D341Med (cell line): ENCODE measurements around the gene BTNL3.
"Not testable (repeated sequence)": the region's sequence is repeated elsewhere in the genome, so short reads cannot be mapped to it uniquely, and the experiment has no call there.

Experiments
- DNase-seq: peaks from one replicate; pipeline ENCODE4 v3.0.0; 2012; ENCODE audit warnings: low spot score

The BTNL3 gene, protein sequence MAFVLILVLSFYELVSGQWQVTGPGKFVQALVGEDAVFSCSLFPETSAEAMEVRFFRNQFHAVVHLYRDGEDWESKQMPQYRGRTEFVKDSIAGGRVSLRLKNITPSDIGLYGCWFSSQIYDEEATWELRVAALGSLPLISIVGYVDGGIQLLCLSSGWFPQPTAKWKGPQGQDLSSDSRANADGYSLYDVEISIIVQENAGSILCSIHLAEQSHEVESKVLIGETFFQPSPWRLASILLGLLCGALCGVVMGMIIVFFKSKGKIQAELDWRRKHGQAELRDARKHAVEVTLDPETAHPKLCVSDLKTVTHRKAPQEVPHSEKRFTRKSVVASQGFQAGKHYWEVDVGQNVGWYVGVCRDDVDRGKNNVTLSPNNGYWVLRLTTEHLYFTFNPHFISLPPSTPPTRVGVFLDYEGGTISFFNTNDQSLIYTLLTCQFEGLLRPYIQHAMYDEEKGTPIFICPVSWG

DNA sequence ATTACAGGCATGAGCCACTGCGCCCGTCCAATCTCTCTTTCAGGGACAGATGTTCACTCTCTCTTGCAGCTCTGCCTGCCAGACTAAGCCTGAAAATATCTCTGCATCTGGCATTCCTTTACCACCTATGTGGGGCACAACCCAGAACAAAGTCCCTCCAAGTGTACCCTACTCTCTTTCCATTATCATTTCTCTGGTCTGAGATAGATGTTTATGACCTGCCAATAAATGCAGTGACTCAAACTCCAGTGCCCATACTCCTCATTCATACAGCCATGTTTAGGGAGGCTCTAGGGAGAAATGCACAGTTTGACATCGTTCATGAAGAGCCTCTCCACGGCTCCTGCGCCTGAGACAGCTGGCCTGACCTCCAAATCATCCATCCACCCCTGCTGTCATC is at the start of gene BTNL3:
BTNL3 (plus strand) TSS at position 255 of the 400 bp plus-strand sequence. CDS start 183 bp downstream, outside the sequence.
- no peak for DNase-seq

DNA sequence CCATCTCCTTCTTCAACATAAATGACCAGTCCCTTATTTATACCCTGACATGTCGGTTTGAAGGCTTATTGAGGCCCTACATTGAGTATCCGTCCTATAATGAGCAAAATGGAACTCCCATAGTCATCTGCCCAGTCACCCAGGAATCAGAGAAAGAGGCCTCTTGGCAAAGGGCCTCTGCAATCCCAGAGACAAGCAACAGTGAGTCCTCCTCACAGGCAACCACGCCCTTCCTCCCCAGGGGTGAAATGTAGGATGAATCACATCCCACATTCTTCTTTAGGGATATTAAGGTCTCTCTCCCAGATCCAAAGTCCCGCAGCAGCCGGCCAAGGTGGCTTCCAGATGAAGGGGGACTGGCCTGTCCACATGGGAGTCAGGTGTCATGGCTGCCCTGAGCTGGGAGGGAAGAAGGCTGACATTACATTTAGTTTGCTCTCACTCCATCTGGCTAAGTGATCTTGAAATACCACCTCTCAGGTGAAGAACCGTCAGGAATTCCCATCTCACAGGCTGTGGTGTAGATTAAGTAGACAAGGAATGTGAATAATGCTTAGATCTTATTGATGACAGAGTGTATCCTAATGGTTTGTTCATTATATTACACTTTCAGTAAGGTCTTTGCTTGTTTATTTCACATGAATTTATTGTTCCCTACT is 38.2 kb upstream of the BTNL3 start:
- DNase-seq, result no peak

DNA sequence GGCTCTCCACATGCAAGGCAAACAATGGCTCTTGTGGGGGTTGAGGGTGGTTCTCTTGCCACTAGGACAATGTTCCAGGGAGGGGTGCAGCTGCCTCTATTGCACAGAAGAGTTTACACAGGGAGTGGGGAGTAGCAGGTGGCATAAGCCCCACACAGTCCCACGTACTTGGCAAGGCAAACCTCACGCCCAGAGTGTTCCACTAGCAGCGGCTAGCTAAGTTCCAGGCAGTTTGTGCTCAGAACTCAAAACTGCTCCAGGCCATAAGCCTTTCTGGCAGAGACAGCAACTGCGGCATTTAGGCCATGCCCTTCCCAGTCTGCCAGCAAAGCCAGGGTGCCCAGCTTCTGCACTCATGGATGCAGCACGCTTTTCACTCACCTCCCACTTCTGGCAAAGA is 29.0 kb upstream of the BTNL3 start:
- DNase-seq, result no peak

DNA sequence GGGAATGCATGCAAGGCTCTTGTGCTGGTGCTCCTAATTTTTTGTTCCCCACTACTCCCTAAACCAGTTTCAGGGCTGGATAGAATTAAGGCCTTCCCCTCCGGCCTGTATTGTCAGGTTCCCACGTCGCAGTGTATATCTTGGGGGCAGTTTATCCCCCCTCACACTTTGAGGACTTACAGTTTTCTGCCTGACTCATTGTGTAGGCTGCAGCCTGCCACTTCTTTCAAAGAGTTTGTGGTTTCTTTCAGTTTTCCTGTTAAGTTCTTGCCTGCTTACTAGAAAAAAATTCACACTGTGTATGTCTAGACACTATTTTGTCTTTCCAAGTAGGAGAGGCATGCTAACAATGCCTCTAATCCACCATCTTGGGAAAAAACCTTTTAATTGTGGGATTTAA is 28.4 kb upstream of the BTNL3 start:
- no peak for DNase-seq

DNA sequence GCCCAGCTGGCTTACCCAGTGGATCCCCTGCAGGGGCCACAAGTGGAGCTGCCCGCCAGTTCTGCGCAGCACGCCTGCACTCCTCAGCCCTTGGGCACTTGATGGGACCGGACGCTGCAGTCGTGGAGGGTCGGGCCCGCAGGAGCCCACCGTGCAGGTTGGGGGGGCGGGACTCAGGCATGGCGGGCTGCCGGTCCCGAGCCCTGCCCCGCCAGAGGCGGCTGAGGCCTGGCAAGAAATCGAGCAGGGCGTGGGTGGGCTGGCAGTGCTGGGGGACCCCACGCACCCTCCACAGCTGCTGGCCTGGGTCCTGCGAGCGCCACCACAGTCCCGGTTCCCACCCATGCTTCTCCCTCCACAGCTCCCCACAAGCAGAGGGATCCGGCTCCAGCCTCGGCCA is 19.2 kb upstream of the BTNL3 start:
- DNase-seq, result no peak

DNA sequence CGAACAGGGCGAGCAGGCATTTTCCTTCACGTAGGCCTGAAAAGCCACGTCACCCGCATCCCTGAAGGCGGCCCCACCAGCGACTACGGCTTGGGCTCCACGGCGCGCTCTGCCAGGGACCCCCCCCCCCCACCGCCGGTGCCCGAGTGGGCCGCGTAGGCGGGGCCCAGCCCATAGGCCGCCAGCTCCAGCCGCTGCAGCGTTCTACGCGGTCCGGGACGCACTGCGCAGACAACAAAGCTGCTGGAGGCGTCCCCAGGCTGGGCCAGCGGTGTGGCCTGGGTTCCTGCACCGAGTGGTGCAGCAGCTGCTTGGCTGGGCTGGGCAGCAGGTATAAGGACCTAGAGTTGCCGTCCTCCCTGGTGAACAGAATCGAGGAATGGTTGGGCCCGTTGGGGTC is 18.3 kb upstream of the BTNL3 start:
- DNase-seq, result no peak

DNA sequence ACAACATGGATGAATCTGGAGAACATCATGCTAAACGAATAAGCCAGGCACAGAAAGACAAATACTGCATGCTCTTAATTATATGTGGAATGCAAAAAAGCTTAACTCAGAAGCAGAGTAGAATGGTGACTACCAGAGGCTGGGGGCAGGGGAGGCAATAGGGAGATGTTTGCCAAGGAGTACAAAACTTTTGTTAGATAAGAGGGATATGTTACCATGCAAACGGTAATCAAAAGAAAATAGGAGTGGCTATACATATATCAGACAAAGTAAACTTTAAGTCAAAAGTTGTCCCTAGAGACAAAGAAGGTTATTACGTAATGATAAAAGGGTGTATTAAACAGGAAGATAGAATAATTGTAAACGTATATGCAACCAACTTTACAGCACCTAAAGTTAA is 17.8 kb upstream of the BTNL3 start:
- no peak for DNase-seq

DNA sequence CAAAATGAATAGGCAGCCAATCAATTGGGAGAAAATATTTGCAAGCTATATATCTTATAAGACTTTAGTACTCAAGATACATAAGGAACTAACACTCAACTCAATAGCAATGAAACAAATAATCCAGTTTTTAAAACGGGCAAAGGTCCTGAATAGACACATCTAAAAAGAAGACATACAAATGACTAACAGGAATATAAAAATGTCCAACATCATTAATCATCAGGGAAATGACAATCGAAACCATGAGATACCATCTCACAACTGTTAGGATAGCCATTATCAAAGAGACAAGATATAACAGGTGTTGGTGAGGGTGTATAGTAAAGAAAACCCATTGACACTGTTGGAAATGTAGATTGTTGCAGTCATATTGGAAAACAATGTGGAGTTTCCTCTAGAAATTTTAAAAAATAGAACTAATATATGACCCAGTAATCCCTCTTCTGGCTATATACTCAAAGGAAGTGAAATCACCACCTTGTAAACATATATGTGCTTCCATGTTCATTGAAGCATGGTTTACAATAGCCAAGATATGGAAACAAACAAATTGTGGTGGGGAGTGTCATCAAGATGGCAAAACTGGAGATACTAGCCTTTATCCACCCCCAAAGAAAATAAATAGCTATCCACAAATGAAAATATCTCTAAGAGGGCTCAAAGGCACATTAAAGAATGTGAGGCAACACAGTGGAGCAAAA is 13.9 kb upstream of the BTNL3 start:
- no peak for DNase-seq

DNA sequence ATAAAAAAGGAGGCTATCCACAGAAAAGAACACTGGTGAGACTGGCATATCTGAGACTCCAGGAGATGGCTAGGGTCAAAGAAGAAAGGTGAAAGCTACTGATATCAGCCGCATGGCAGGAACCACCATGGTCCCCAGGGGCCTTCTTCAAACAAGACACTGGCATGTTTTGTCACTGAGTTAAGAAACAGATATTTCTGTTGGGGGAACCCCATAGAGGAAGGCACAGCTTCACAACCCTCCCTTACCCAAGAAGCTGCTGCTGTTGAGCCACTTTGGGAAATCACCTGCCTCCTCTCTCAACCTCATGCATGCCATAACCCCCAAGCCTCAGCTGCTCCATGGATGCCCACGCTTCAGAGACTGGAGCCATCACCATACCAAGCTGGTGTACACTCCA is 13.3 kb upstream of the BTNL3 start:
- DNase-seq, result no peak

DNA sequence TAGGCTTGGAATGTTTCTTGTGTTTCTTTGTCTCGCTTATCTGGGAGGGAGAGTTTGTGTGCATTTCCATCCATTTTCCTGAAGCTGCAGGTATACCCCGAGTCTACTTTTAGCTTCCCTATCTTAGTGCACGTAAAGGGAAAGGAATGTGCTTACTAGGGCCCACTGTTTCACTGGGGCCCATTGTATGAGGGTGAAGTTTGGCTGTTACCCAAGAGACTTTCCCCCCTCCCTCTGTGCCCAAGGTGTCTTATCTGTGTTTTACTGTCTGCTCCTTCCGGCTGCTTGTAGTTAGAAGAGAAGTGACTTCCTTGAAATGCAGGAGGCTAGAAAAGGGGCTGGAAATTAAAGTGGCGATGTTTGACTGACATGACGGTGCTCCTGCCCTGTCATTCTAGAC is 12.1 kb upstream of the BTNL3 start:
- no peak for DNase-seq

DNA sequence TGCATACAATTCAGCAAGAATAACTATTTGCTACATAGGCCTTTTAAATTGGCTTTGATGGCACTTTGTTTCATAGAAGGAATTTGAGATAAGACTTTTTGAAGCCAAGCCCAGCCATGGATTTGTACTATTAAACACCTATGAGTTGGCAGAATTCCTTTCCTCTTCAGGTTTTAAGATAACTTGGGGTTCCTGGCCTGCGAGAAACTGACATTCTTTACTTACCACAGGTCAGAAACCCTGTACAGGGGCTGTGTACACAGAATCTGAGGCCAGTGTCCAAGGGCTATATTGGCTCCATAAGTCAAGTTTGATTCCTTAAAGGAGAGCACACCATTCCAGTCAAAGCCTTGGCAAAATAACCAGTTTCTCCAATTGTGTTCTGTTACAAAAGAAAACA is 10.8 kb upstream of the BTNL3 start:
- DNase-seq, result no peak

DNA sequence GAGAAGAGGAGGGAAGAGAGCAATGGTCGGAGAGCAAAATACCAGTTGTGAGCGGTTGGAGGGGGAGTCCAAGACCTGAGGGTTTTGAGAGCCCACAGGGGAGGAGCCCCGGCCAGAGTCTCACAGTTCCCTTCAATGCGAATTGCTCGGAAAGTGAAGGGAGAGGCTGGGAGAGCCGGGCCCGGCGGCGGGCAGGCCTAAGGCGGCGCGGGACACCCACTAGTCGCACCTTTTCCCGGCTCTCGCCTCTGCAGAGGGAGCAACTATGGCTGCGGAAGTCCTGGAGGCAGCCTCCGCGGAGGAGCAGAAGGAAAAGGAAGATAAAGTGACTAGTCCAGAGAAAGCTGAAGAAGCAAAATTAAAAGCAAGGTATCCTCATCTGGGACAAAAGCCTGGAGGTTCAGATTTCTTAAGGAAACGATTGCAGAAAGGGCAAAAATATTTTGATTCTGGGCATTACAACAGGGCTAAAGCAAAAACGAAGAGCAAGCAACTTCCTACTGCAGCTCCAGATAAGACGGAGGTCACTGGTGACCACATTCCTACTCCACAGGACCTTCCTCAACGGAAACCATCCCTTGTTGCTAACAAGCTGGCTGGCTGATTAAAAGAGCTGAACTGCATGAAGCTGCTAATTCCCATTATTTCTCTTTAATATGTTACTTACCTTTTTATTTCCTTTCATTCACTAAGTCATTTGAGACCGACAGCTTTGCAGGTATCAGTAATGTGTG is 6.5 kb upstream of the BTNL3 start:
- no peak for DNase-seq

DNA sequence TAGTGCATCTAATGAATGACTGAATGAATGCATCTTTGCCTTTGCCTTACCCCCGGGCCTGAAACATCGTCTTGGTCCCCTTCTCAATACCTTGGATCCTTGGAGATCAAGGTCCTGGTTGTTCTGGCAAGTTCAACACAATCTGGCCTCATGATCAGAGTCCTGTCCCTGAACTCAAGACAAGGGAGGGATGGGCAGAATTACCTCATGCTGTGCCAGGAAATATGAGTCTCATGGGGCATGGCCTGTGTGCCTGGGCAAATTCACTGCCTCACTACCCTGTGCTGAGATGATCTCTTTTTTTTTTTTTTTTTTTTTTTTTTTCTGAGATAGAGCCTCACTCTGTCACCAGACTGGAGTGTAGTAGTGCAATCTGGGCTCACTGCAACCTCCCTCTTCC is 630 bp upstream of the BTNL3 start:
- no peak for DNase-seq

DNA sequence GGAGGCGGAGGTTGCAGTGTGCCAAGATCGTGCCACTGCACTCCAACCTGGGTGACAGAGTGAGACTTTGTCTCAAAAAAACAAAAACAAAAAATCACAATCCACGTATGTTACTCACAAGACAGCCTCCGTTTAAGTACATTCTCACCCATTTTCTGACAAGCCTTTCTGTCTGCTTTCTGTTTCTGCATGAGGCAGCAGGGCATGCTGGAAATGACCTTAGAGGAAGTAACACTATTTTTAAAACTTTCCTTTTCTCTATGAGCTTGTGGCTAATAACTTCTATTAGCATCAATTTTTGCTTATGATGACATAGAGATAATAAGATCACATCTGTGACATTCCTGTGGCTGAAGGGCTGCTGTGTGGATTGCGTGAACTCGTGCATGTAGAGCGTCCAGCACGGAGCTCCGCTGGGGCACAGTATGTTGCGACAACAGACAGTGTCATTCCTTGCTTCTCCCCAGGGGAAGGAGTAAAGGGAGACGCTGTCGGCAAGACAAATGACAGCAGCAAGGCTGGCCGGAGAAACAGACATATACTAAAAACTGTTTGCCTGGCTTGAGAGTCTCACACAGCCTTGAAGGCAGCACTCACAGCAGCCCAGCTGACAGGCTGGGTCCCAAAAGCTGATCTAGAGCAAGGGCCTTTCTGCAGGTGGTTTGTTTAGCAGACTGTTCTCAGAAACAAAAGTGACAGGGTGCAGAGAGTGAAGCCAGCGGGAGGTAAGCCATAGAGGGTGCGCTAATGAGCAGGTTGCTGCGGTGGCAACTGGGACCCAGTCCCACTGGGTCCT is 1.6 kb downstream of the BTNL3 start:
- no peak for DNase-seq

DNA sequence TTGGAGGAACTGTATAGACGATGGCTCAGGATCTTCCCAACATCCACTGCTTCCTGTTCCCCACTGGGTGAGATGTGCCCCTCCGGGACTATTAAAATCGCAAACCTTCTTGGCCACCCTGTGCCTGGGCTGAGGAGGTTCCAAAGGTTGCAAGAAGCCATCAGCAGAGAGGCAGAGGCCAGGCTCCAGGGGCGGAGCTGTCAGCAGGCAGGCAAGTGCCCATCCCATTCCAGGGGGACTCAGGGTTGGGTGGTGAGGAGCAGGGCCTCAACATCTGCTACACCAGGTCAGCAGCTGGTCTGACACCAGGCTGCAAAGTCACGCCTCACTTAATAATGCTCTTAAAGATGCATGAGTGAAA is 2.2 kb downstream of the BTNL3 start:
- no peak for DNase-seq

DNA sequence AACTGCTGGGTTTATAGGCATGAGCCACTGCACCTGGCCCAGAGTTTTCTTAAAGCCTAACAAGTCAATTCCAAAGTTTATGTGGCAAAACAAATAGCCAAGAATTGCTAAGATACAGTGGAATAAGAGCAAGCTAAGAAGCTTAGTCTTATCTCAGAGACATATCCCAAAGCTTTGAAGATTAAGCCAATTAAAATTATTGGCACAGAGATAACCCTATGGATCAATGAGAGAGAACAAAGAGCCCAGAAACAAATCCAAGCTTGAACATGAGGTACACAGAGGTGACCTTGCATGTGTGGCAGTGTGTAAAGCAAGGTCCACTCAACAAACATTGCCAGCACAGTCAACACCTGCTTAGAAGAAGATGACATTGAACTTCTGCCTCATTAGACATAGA is 13.3 kb downstream of the BTNL3 start:
- no peak for DNase-seq

DNA sequence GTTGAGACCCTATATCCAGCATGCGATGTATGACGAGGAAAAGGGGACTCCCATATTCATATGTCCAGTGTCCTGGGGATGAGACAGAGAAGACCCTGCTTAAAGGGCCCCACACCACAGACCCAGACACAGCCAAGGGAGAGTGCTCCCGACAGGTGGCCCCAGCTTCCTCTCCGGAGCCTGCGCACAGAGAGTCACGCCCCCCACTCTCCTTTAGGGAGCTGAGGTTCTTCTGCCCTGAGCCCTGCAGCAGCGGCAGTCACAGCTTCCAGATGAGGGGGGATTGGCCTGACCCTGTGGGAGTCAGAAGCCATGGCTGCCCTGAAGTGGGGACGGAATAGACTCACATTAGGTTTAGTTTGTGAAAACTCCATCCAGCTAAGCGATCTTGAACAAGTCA is 17.1 kb downstream of the BTNL3 start:
- DNase-seq, result peak; percentile 7

DNA sequence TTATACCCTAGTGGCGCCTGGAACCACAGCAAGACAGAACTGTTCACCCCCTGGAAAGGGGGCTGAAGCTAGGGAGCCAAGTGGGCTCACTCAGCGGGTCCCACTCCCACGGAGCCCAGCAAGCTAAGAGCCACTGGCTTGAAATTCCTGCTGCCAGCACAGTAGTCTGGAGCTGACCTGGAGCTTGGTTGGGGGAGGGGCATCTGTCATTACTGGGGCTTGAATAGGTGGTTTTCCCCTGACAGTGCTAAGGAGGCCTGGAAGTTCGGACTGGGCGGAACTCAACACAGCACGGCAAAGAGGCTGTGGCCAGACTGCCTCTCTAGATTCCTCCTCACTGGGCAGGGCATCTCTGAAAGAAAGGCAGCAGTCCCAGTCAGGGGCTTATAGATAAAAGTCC is 19.5 kb downstream of the BTNL3 start:
- no peak for DNase-seq

DNA sequence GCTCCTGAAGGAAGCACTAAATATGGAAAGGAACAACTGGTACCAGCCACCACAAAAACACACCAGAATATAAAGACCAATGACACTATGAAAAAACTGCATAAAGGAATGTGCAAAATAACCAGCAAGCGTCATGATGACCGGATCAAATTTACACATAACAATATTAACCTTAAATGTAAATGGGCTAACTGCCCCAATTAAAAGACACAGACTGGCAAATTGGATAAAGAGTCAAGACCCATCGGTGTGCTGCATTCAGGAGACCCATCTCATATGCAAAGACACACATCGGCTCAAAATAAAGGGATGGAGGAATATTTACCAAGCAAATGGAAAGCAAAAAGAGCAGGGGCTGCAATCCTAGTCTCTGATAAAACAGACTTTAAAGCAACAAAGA is 21.4 kb downstream of the BTNL3 start:
- not testable (repeated sequence) for DNase-seq

DNA sequence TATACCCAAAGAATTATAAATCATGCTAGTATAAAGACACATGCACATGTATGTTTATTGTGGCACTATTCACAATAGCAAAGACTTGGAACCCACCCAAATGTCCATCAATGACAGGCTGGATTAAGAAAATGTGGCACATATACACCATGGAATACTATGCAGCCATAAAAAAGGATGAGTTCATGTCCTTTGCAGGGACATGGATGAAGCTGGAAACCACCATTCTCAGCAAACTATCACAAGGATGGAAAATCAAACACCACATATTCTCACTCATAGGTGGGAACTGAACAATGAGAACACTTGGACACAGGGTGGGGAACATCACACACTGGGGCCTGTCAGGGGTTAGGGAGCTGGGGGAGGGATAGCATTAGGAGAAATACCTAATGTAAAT is 26.0 kb downstream of the BTNL3 start:
- not testable (repeated sequence) for DNase-seq

DNA sequence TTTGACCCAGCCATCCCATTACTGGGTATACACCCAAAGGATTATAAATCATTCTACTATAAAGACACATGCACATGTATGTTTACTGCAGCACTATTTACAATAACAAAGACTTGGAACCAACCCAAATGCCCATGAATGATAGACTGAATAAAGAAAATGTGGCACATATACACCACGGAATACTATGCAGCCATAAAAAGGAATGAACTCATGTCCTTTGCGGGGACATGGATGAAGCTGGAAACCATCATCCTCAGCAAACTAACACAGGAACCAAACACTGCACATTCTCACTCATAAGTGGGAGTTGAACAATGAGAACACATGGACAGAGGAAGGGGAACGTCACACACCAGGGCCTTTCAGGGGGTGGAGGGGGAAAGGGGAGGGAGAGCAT is 28.8 kb downstream of the BTNL3 start:
- not testable (repeated sequence) for DNase-seq

DNA sequence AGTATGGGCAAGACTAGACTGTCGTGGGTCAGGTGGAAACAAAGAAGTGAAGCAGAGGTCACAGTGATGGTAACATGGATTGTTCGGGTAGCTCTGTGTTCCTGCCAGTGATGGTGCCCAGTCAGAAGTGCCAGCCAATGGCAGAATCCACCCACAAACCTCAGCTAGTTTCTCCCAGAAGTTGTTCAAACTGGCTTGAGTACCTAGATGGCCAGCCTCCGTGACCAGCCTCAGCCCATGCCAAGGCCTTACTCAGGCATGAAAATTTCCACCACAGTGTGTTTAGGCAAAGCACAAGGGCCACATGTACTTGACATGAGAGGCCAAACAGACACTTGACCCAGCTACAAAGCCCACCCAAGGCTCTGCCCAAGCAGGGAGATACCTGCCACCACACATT is 32.0 kb downstream of the BTNL3 start:
- DNase-seq, result no peak
